OCI-LY1 (cell line): Measurements from ENCODE around the gene PTPRD.

Experiments
- CTCF ChIP-seq: fragments of 200-600 bp; sonication (generic), shearing (Covaris generic); IDR thresholded peaks from 2 replicates; pipeline ENCODE4 v1.5.1; 2017; ENCODE audit warnings: mild to moderate bottlenecking, antibody characterized with exemption, low read length, moderate library complexity, mixed read lengths
- EZH2 ChIP-seq: fragments of 200-600 bp; sonication (generic), shearing (Covaris generic); IDR thresholded peaks from 2 replicates; pipeline ENCODE4 v1.8.0; 2017; ENCODE audit warnings: borderline replicate concordance, mixed run types, mild to moderate bottlenecking, antibody characterized with exemption, low read length, moderate library complexity, mixed read lengths

- TF ChIP-seq CTCF = no peak
- no peak for TF ChIP-seq EZH2
Measured at GRCh38 chr9:8750639-8751051, 1862.2 kb downstream of the PTPRD start.
